Colonic mucosa (tissue), 4 donors: ENCODE data around the gene HTR3E. TPM values are rescaled to one million over a fixed set of nuclear protein-coding genes. Genes with fewer than 3 reads are reported as not detected.

Source experiments
- DNase-seq: peaks from one replicate; pipeline ENCODE4 v3.0.0-alpha.2; 2020
- H3K27ac ChIP-seq: fragments of 200-600 bp; one replicate; pipeline ENCODE4 v1.8.0; 2021
- H3K27me3 ChIP-seq: fragments of 200-600 bp; one replicate; pipeline ENCODE4 v1.8.0; 2021
- H3K36me3 ChIP-seq: fragments of 200-600 bp; one replicate; pipeline ENCODE4 v1.8.0; 2021
- H3K4me1 ChIP-seq: fragments of 200-600 bp; one replicate; pipeline ENCODE4 v1.8.0; 2021; ENCODE audit warnings: mild to moderate bottlenecking
- H3K4me3 ChIP-seq: fragments of 200-600 bp; one replicate; pipeline ENCODE4 v1.8.0; 2021
- H3K9ac ChIP-seq, 2 donors: one replicate each; pipeline ENCODE4 v1.7.0; 2013; ENCODE audit warnings: control low read depth in 2 of 2, low read depth in 2 of 2, low read length in 2 of 2
- H3K9me3 ChIP-seq: fragments of 200-600 bp; one replicate; pipeline ENCODE4 v1.8.0; 2021
- intact Hi-C: fragments of 100-400 bp; cut with DNase I; formaldehyde crosslinking; loops from one replicate; pipeline ENCODE4 v1.14.1; 2022
- total RNA-seq, 2 donors: library from RNA; stranded (reverse); fragmentation: NEBNext Ultra II Directional in 1 of 2; extraction: Animal tissue kit (Norgen Biotek cat#: 25700) in 1 of 2; gene quantifications; one replicate each; pipeline ENCODE4 v1.2.1, GENCODE V29; 2021
- TF ChIP-seq, protein P1 (sequence below): fragments of 200-600 bp; IDR thresholded peaks from one replicate; pipeline ENCODE4 v1.8.0; 2022; ENCODE audit warnings: antibody characterized with exemption, mild to moderate bottlenecking
- donor health status: healthy.
- donor health status: DM: no; HTN: no; CAD: no.
- donor health status: DM: no; HTN: no; CAD: no.

HTR3E gene
- total RNA-seq, 2 donors from 2014 or later = 0.13 to 0.52 TPM

- Histone ChIP-seq H3K4me3 (peak overlapping the region; percentile 88), H3K27ac (peak overlapping the region; percentile 88), H3K9ac (peak overlapping the region; percentile 90), H3K4me1 (peaks cover 9% of the 10 kb centered on the region), H3K9me3 (no peaks in the 10 kb centered on the region), H3K27me3 (no peaks in the 10 kb centered on the region), H3K36me3 (no peaks in the 10 kb centered on the region)
- peak; percentile 50 for DNase-seq
- intact Hi-C loops = loop anchor here (10.0 kb wide), 1 partner anchor 261 kb away; no protein-coding TSS in a partner anchor
- TF ChIP-seq, protein P1, sequence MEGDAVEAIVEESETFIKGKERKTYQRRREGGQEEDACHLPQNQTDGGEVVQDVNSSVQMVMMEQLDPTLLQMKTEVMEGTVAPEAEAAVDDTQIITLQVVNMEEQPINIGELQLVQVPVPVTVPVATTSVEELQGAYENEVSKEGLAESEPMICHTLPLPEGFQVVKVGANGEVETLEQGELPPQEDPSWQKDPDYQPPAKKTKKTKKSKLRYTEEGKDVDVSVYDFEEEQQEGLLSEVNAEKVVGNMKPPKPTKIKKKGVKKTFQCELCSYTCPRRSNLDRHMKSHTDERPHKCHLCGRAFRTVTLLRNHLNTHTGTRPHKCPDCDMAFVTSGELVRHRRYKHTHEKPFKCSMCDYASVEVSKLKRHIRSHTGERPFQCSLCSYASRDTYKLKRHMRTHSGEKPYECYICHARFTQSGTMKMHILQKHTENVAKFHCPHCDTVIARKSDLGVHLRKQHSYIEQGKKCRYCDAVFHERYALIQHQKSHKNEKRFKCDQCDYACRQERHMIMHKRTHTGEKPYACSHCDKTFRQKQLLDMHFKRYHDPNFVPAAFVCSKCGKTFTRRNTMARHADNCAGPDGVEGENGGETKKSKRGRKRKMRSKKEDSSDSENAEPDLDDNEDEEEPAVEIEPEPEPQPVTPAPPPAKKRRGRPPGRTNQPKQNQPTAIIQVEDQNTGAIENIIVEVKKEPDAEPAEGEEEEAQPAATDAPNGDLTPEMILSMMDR = no peak
Observed at GRCh38 chr3:184155644-184156521, 59.0 kb downstream of the HTR3E start.

- H3K4me1 ChIP-seq = peaks cover 9% of the 10 kb centered on the region
- DNase-seq = peak; percentile 42
- TF ChIP-seq, protein P1 = no peak
- H3K36me3 ChIP-seq = no peaks in the 10 kb centered on the region
- H3K27me3 ChIP-seq = no peaks in the 10 kb centered on the region
- intact Hi-C loops = loop anchor here (10.0 kb wide), 1 partner anchor 262 kb away; no protein-coding TSS in a partner anchor
- H3K9me3 ChIP-seq = no peaks in the 10 kb centered on the region
- peak overlapping the region; percentile 60 to 90 for H3K9ac ChIP-seq
- H3K27ac ChIP-seq = peak overlapping the region; percentile 88
- H3K4me3 ChIP-seq = peak overlapping the region; percentile 88
Observed at GRCh38 chr3:184156522-184156955, 59.7 kb downstream of the HTR3E start.

Other genes with a start within 250 kb of the HTR3E start
- gene PARL, start 212.2 kb upstream of the HTR3E start, total RNA-seq = 10 to 100 TPM; 64.8 to 67.9 TPM
- 10 to 100 TPM; 15.1 to 16.6 TPM for gene ABCC5, start 79.2 kb upstream of the HTR3E start, total RNA-seq
- gene HTR3D, start 65.3 kb upstream of the HTR3E start, total RNA-seq = not detected
- gene HTR3C, start 44.0 kb upstream of the HTR3E start, total RNA-seq = not detected
- 10 to 100 TPM; 36.0 to 58.3 TPM for gene EIF2B5, start 38.3 kb downstream of the HTR3E start, total RNA-seq
- 10 to 100 TPM; 60.8 to 64.6 TPM for gene DVL3, start 58.3 kb downstream of the HTR3E start, total RNA-seq
- gene AP2M1, start 77.8 kb downstream of the HTR3E start, total RNA-seq = 100 to 1,000 TPM; 206 to 255 TPM
- gene ABCF3, start 89.1 kb downstream of the HTR3E start, total RNA-seq = 10 to 100 TPM; 54.6 to 82.4 TPM
- gene VWA5B2, start 132.5 kb downstream of the HTR3E start, total RNA-seq = 1 to 10 TPM; 2.1 to 2.3 TPM
- gene ALG3, start 151.9 kb downstream of the HTR3E start, total RNA-seq = 10 to 100 TPM; 25.1 to 78.9 TPM
- 10 to 100 TPM in 1 of 2 donors, 1 to 10 TPM in 1; 4.1 to 11.7 TPM for gene EEF1AKMT4, start 152.6 kb downstream of the HTR3E start, total RNA-seq
- gene CAMK2N2, start 164.5 kb downstream of the HTR3E start, total RNA-seq = under 1 TPM in 1 of 2 donors, not detected in 1; 0.19 TPM
- gene ECE2, start 179.0 kb downstream of the HTR3E start, total RNA-seq = under 1 TPM in 1 of 2 donors, not detected in 1; 0.37 TPM
- gene PSMD2, start 202.2 kb downstream of the HTR3E start, total RNA-seq = 100 to 1,000 TPM; 166 to 298 TPM
- 100 to 1,000 TPM; 263 to 524 TPM for gene EIF4G1, start 217.5 kb downstream of the HTR3E start, total RNA-seq
- gene FAM131A, start 240.5 kb downstream of the HTR3E start, total RNA-seq = 10 to 100 TPM; 15.0 to 22.0 TPM